WTC11 (cell line): Measurements from ENCODE around the gene SMC1B.

Experiments
- CREB1 ChIP-seq: sonication (generic); formaldehyde crosslinking; IDR thresholded peaks from 2 replicates; pipeline ENCODE4 v1.8.0; 2023; ENCODE audit warnings: mild to moderate bottlenecking, missing genetic modification reagents
- CTCF ChIP-seq: fragments of 200-600 bp; IDR thresholded peaks from 2 replicates; pipeline ENCODE4 v1.8.0; 2022; ENCODE audit warnings: antibody characterized with exemption
- EMX1 ChIP-seq: fragments of 250-450 bp; sonication (Bioruptor Pico); IDR thresholded peaks from 2 replicates; pipeline ENCODE4 v1.8.0; 2021; ENCODE audit warnings: mild to moderate bottlenecking
- FOXJ3 ChIP-seq: sonication (generic); formaldehyde crosslinking; IDR thresholded peaks from 2 replicates; pipeline ENCODE4 v1.9.0; 2021; ENCODE audit warnings: missing genetic modification reagents, mild to moderate bottlenecking, borderline replicate concordance
- IRF2 ChIP-seq: sonication (generic); formaldehyde crosslinking; IDR thresholded peaks from 2 replicates; pipeline ENCODE4 v1.8.0; 2022; ENCODE audit warnings: low read depth, missing genetic modification reagents, borderline replicate concordance
- ZBTB21 ChIP-seq: sonication (generic); formaldehyde crosslinking; IDR thresholded peaks from 2 replicates; pipeline ENCODE4 v1.8.1; 2023; ENCODE audit warnings: mild to moderate bottlenecking, missing genetic modification reagents, borderline replicate concordance
- ZNF512 ChIP-seq: sonication (generic); formaldehyde crosslinking; IDR thresholded peaks from 2 replicates; pipeline ENCODE4 v1.8.1; 2022; ENCODE audit warnings: missing genetic modification reagents, borderline replicate concordance
- TF ChIP-seq, protein P1 (sequence below): sonication (generic); formaldehyde crosslinking; IDR thresholded peaks from 2 replicates; pipeline ENCODE4 v1.8.1; 2022; ENCODE audit warnings: low read depth, mild to moderate bottlenecking, moderate library complexity, missing genetic modification reagents, borderline replicate concordance
- TF ChIP-seq, protein P2 (sequence below): sonication (generic); formaldehyde crosslinking; IDR thresholded peaks from 2 replicates; pipeline ENCODE4 v1.8.0; 2022; ENCODE audit warnings: mild to moderate bottlenecking, missing genetic modification reagents
- TF ChIP-seq, protein P3 (sequence below): sonication (generic); formaldehyde crosslinking; IDR thresholded peaks from 2 replicates; pipeline ENCODE4 v1.8.1; 2022; ENCODE audit warnings: mild to moderate bottlenecking, moderate library complexity, missing genetic modification reagents

- TF ChIP-seq CTCF, result no peak
- TF ChIP-seq ZBTB21 (CRISPR knock-in tag), result no peak
- no peak for TF ChIP-seq EMX1
- no peak for TF ChIP-seq IRF2 (CRISPR knock-in tag)
- TF ChIP-seq ZNF512 (CRISPR knock-in tag), result no peak
- TF ChIP-seq, protein P1, sequence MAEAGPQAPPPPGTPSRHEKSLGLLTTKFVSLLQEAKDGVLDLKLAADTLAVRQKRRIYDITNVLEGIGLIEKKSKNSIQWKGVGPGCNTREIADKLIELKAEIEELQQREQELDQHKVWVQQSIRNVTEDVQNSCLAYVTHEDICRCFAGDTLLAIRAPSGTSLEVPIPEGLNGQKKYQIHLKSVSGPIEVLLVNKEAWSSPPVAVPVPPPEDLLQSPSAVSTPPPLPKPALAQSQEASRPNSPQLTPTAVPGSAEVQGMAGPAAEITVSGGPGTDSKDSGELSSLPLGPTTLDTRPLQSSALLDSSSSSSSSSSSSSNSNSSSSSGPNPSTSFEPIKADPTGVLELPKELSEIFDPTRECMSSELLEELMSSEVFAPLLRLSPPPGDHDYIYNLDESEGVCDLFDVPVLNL (CRISPR knock-in tag), result no peak
- TF ChIP-seq FOXJ3, result no peak
- no peak for TF ChIP-seq CREB1 (CRISPR knock-in tag)
- TF ChIP-seq, protein P2, sequence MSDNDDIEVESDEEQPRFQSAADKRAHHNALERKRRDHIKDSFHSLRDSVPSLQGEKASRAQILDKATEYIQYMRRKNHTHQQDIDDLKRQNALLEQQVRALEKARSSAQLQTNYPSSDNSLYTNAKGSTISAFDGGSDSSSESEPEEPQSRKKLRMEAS (CRISPR knock-in tag), result no peak
- TF ChIP-seq, protein P3, sequence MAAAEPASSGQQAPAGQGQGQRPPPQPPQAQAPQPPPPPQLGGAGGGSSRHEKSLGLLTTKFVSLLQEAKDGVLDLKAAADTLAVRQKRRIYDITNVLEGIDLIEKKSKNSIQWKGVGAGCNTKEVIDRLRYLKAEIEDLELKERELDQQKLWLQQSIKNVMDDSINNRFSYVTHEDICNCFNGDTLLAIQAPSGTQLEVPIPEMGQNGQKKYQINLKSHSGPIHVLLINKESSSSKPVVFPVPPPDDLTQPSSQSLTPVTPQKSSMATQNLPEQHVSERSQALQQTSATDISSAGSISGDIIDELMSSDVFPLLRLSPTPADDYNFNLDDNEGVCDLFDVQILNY (CRISPR knock-in tag), result no peak
These were observed 107.3 kb downstream of the SMC1B start for GRCh38 chr22:45306139-45306538.
